OCI-LY1 (cell line): ENCODE data around the gene KNG1.

Source experiments
- EZH2 ChIP-seq: fragments of 200-600 bp; sonication (generic), shearing (Covaris generic); IDR thresholded peaks from 2 replicates; pipeline ENCODE4 v1.8.0; 2017; ENCODE audit warnings: borderline replicate concordance, mixed run types, mild to moderate bottlenecking, antibody characterized with exemption, low read length, moderate library complexity, mixed read lengths
- TF ChIP-seq, protein P1 (sequence below): fragments of 200-600 bp; sonication (generic), shearing (Covaris generic); IDR thresholded peaks from 2 replicates; pipeline ENCODE4 v1.5.1; 2017; ENCODE audit warnings: mild to moderate bottlenecking, antibody characterized with exemption, low read length, moderate library complexity, mixed read lengths

DNA sequence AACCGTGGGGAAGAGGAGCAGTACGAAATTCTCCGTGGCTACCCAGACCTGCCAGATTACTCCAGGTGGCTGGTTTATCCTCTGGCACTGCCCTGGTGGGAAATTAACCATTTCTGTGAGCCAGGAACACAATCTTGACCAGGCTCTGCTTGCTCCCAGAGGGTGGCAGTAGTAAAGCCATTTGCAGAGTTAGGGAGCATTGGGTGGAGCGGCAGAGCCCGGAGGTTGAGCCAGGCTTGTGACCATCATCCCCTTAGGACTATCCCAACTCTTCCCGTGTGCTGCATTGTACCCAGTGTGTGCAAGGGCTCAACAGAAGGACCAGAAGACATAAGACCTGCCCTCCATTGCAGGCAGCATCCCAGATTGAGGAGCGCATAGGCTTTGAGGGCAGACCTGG lies 5.3 kb downstream of the KNG1 start:
- TF ChIP-seq EZH2, result no peak
- TF ChIP-seq, protein P1, sequence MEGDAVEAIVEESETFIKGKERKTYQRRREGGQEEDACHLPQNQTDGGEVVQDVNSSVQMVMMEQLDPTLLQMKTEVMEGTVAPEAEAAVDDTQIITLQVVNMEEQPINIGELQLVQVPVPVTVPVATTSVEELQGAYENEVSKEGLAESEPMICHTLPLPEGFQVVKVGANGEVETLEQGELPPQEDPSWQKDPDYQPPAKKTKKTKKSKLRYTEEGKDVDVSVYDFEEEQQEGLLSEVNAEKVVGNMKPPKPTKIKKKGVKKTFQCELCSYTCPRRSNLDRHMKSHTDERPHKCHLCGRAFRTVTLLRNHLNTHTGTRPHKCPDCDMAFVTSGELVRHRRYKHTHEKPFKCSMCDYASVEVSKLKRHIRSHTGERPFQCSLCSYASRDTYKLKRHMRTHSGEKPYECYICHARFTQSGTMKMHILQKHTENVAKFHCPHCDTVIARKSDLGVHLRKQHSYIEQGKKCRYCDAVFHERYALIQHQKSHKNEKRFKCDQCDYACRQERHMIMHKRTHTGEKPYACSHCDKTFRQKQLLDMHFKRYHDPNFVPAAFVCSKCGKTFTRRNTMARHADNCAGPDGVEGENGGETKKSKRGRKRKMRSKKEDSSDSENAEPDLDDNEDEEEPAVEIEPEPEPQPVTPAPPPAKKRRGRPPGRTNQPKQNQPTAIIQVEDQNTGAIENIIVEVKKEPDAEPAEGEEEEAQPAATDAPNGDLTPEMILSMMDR, result peak; percentile 33
